Epithelial cell of esophagus (primary cell): ENCODE data around the gene NHLH1.
"Not testable (repeated sequence)": the region's sequence is repeated elsewhere in the genome, so short reads cannot be mapped to it uniquely, and the experiment has no call there.

Experiments
- DNase-seq: peaks from one replicate; pipeline ENCODE4 v3.0.0; 2010; ENCODE audit warnings: low read depth
- H3K4me3 ChIP-seq: 2 replicates; pipeline ENCODE4 v1.5.1; 2011; ENCODE audit warnings: mild to moderate bottlenecking, low read length, control low read depth
- CTCF ChIP-seq: IDR thresholded peaks from 2 replicates; pipeline ENCODE4 v1.5.1; 2011; ENCODE audit warnings: low read depth, mild to moderate bottlenecking, low read length, control low read depth, inconsistent platforms; ENCODE audit not compliant: insufficient read depth; ENCODE audit errors: missing control alignments

Gene NHLH1

GRCh38 chr1:160375788-160376524 lies 9.1 kb downstream of the NHLH1 start:
- H3K4me3 ChIP-seq, result no peak overlapping the region
- DNase-seq, result no peak
- no peak for TF ChIP-seq CTCF

GRCh38 chr1:160376525-160377131 lies 9.8 kb downstream of the NHLH1 start:
- peak; percentile 92 for TF ChIP-seq CTCF
- no peak overlapping the region for H3K4me3 ChIP-seq
- DNase-seq, result peak; percentile 73

GRCh38 chr1:160377585-160378206 lies 10.8 kb downstream of the NHLH1 start:
- DNase-seq, result peak; percentile 76
- TF ChIP-seq CTCF, result no peak
- H3K4me3 ChIP-seq, result no peak overlapping the region

- DNase-seq, H3K4me3 ChIP-seq: not testable (repeated sequence)
These were observed 17.9 kb downstream of the NHLH1 start for GRCh38 chr1:160384812-160385211.

- H3K4me3 ChIP-seq, DNase-seq: not testable (repeated sequence)
These were observed 21.5 kb downstream of the NHLH1 start for GRCh38 chr1:160388406-160388805.

GRCh38 chr1:160394673-160395072 lies 27.8 kb downstream of the NHLH1 start:
- H3K4me3 ChIP-seq, result no peak overlapping the region
- no peak for DNase-seq
- TF ChIP-seq CTCF, result no peak

GRCh38 chr1:160397651-160398050 lies 30.8 kb downstream of the NHLH1 start:
- no peak for TF ChIP-seq CTCF
- H3K4me3 ChIP-seq, result no peak overlapping the region
- no peak for DNase-seq

GRCh38 chr1:160398823-160399222 lies 32.0 kb downstream of the NHLH1 start:
- DNase-seq, result peak; percentile 76
- no peak for TF ChIP-seq CTCF
- no peak overlapping the region for H3K4me3 ChIP-seq
